Vagina (tissue), 2 donors: ENCODE measurements around the gene TBC1D22A.

Experiments used
- CTCF ChIP-seq, 3 experiments: fragments of 450-650 bp in 2 of 3; fragments of 200-600 bp in 1 of 3; sonication (generic) in 1 of 3; IDR thresholded peaks; one replicate each; pipeline ENCODE4 v1.5.1; 2017 to 2019; ENCODE audit warnings: antibody characterized with exemption in 3 of 3, mild to moderate bottlenecking in 2 of 3, moderate library complexity in 2 of 3
- POLR2A ChIP-seq, 2 donors: fragments of 450-650 bp; IDR thresholded peaks; one replicate each; pipeline ENCODE4 v1.6.1; 2017; ENCODE audit warnings: antibody characterized with exemption in 2 of 2, mild to moderate bottlenecking in 2 of 2, moderate library complexity in 2 of 2
- POLR2AphosphoS5 ChIP-seq, 2 donors: sonication (generic); formaldehyde crosslinking; IDR thresholded peaks; one replicate each; pipeline ENCODE4 v1.9.0; 2017; ENCODE audit warnings: antibody characterized with exemption in 2 of 2, mild to moderate bottlenecking in 2 of 2, low read depth in 1 of 2; ENCODE audit not compliant: insufficient read depth in 1 of 2

- TF ChIP-seq CTCF (IDR thresholded peaks at IDR 0.05) (no peak), POLR2A (IDR thresholded peaks at IDR 0.05) (no peak), POLR2AphosphoS5 (IDR thresholded peaks at IDR 0.05; ENCODE audit: insufficient read depth in 1 of 2, low read depth in 1 of 2) (no peak)
Measured at GRCh38 chr22:46731246-46732040, 31.0 kb upstream of the TBC1D22A start.
